ENCODE measurements around the gene TNIK. TPM values are rescaled to one million over a fixed set of nuclear protein-coding genes. Genes with fewer than 3 reads are reported as not detected.
"Not testable (repeated sequence)": the region's sequence is repeated elsewhere in the genome, so short reads cannot be mapped to it uniquely, and the experiment has no call there.

Gene TNIK
- total RNA-seq, 2 donors from 2014 or later = 9.0 to 11.6 TPM

DNA sequence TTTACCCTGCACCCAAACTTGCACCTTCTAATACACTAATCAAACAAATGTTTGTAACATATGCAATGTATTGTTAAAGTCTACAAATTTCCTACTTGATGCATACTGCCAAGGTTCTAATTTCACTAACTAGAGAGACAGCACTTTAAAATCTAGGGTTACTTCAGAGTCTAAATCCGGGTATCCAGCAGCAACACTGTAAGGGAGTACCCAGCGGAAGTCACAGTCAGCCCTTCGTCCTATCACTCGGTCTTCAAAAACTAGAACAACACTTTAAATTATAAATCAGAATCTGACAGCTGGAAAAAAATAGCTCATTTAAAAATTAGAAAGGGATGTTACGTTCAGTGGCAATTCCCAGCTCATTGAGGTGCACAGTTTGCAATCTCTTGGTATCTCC is 8.3 kb downstream of the TNIK start:
- Histone ChIP-seq H3K36me3 (no peaks in the 10 kb centered on the region), H3K9me3 (no peaks in the 10 kb centered on the region), H3K27me3 (no peaks in the 10 kb centered on the region), H3K27ac (no peak overlapping the region), H3K4me1 (peaks cover 0 to 5% of the 10 kb centered on the region in 2 donors), H3K4me3 (no peak overlapping the region)
- DNase-seq (ENCODE audit: low spot score) = no peak
- TF ChIP-seq, protein P1, sequence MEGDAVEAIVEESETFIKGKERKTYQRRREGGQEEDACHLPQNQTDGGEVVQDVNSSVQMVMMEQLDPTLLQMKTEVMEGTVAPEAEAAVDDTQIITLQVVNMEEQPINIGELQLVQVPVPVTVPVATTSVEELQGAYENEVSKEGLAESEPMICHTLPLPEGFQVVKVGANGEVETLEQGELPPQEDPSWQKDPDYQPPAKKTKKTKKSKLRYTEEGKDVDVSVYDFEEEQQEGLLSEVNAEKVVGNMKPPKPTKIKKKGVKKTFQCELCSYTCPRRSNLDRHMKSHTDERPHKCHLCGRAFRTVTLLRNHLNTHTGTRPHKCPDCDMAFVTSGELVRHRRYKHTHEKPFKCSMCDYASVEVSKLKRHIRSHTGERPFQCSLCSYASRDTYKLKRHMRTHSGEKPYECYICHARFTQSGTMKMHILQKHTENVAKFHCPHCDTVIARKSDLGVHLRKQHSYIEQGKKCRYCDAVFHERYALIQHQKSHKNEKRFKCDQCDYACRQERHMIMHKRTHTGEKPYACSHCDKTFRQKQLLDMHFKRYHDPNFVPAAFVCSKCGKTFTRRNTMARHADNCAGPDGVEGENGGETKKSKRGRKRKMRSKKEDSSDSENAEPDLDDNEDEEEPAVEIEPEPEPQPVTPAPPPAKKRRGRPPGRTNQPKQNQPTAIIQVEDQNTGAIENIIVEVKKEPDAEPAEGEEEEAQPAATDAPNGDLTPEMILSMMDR (IDR thresholded peaks at IDR 0.05) = no peak

GRCh38 chr3:171447579-171447891 is 12.7 kb downstream of the TNIK start:
- H3K27ac ChIP-seq; H3K9me3 ChIP-seq; H3K27me3 ChIP-seq; DNase-seq (ENCODE audit: low spot score); H3K4me3 ChIP-seq; H3K36me3 ChIP-seq; H3K4me1 ChIP-seq: not testable (repeated sequence)

- H3K9me3 ChIP-seq = no peaks in the 10 kb centered on the region
- no peak for DNase-seq (ENCODE audit: low spot score)
- no peak overlapping the region for H3K4me3 ChIP-seq
- H3K4me1 ChIP-seq = peaks cover 0 to under 1% of the 10 kb centered on the region in 2 donors
- H3K27ac ChIP-seq = no peak overlapping the region
- H3K36me3 ChIP-seq = no peaks in the 10 kb centered on the region
- H3K27me3 ChIP-seq = no peaks in the 10 kb centered on the region
- TF ChIP-seq, protein P1 (IDR thresholded peaks at IDR 0.05) = no peak
These were observed 13.2 kb downstream of the TNIK start for GRCh38 chr3:171446801-171447578.

GRCh38 chr3:171446301-171446700 is 13.9 kb downstream of the TNIK start:
- TF ChIP-seq, protein P1 (IDR thresholded peaks at IDR 0.05) = no peak
- Histone ChIP-seq H3K4me1 (no peaks in the 10 kb centered on the region), H3K27ac (no peak overlapping the region), H3K9me3 (no peaks in the 10 kb centered on the region), H3K4me3 (no peak overlapping the region), H3K27me3 (no peaks in the 10 kb centered on the region), H3K36me3 (no peaks in the 10 kb centered on the region)
- no peak for DNase-seq (ENCODE audit: low spot score)

DNA sequence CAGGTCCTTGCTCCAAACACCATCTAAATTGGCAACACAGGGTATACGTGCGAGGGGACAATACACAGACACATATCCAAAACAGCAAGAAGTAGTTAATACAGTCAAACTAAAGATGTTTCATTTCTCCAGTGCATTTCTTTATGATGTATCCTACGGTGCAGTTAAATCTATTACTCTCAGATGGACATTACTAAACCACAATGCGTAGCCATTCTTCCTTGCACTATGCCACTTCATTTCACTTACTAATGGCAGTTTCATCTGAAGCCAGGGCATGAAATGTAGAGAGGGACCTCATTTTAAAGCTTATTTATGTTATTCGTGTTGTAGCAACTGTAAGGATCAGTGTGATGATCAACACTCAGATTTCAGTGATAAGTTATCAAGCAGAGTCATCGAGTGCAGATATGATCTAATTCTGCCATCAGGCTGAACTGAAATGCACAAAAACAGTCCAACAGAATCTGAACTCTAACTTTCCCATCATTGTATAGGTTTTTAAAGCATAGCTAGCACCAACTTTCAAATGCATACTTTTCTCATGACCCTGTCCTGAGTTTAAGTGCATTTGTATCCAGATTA is 14.5 kb downstream of the TNIK start:
- no peak overlapping the region for H3K4me3 ChIP-seq
- H3K9me3 ChIP-seq = no peaks in the 10 kb centered on the region
- TF ChIP-seq, protein P1 (IDR thresholded peaks at IDR 0.05) = no peak
- H3K4me1 ChIP-seq = no peaks in the 10 kb centered on the region
- H3K27me3 ChIP-seq = no peaks in the 10 kb centered on the region
- no peak for DNase-seq (ENCODE audit: low spot score)
- H3K36me3 ChIP-seq = no peaks in the 10 kb centered on the region
- no peak overlapping the region for H3K27ac ChIP-seq

DNA sequence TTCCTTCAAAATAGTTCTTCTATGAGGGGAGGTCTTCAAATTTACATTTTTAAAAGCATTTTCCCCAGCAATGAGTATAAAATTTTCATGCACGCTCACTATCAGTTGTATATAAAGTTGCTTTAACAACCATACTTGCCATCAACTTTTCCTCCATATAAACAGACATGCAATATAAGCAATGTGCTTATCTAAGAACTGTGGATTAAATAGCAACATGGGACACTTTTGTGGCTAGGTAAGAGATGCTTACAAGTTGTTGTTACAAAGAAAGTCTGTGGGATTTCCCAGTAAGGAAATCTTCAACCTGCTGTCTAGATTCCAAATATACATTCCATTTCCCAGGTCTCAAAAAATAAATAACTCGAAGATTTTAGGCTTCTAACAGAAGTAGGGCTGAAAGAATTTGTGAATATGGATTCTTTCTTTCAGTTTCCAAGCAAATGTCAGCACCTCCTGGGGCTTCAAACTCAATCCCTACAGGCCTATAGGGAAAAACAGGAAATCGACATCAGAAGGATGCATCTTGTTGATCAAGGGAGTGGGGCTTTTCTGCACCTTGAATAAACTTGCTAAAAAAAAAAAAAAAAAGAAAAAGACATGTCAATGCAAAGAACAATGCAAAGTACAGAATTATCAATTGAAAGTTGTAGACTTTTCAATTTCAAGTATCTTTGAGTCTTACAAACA is 16.1 kb downstream of the TNIK start:
- Histone ChIP-seq H3K27ac (no peak overlapping the region), H3K9me3 (no peaks in the 10 kb centered on the region), H3K4me1 (no peaks in the 10 kb centered on the region), H3K36me3 (no peaks in the 10 kb centered on the region), H3K27me3 (no peaks in the 10 kb centered on the region), H3K4me3 (no peak overlapping the region)
- no peak for DNase-seq (ENCODE audit: low spot score)
- TF ChIP-seq, protein P1 (IDR thresholded peaks at IDR 0.05) = no peak

Measured in right atrium auricular region (tissue), 2 donors.